Loucy (cell line): ENCODE results near the gene BIN1.

Experiments used
- EZH2phosphoT487 ChIP-seq: fragments of 200-600 bp; IDR thresholded peaks from 2 replicates; pipeline ENCODE4 v1.6.1; 2018; ENCODE audit warnings: antibody characterized with exemption, mild to moderate bottlenecking, moderate library complexity, borderline replicate concordance
- TF ChIP-seq, protein P1 (sequence below): fragments of 200-600 bp; sonication (generic); conservative IDR thresholded peaks from 2 replicates; pipeline ENCODE4 v1.5.1; 2014; ENCODE audit warnings: mild to moderate bottlenecking, antibody characterized with exemption, low read length

- TF ChIP-seq, protein P1, sequence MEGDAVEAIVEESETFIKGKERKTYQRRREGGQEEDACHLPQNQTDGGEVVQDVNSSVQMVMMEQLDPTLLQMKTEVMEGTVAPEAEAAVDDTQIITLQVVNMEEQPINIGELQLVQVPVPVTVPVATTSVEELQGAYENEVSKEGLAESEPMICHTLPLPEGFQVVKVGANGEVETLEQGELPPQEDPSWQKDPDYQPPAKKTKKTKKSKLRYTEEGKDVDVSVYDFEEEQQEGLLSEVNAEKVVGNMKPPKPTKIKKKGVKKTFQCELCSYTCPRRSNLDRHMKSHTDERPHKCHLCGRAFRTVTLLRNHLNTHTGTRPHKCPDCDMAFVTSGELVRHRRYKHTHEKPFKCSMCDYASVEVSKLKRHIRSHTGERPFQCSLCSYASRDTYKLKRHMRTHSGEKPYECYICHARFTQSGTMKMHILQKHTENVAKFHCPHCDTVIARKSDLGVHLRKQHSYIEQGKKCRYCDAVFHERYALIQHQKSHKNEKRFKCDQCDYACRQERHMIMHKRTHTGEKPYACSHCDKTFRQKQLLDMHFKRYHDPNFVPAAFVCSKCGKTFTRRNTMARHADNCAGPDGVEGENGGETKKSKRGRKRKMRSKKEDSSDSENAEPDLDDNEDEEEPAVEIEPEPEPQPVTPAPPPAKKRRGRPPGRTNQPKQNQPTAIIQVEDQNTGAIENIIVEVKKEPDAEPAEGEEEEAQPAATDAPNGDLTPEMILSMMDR = no peak
- TF ChIP-seq EZH2phosphoT487 = no peak
Measured at GRCh38 chr2:127066942-127067341, 40.0 kb downstream of the BIN1 start.
